ENCODE measurements around the gene SORD.

DNA sequence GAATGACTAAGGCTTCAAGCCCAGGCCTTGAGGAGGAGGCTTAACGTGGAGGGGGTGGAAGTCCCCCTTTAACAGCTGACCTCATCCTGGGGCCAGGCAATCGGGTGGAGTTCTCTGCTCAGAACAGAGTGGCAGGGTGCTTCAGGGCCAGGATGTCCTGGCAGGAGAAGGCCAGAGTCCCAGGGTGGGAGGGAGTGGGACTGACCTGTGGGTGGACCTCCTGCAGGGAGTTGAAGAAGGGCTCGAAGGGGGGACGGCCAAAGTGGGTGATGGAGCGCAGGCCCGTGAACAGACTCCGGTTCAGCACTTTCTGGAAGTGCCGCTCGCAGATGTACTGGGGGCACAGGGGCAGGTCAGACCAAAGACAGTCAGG, 71.3 kb downstream of the SORD start:
- TF ChIP-seq, protein P1, sequence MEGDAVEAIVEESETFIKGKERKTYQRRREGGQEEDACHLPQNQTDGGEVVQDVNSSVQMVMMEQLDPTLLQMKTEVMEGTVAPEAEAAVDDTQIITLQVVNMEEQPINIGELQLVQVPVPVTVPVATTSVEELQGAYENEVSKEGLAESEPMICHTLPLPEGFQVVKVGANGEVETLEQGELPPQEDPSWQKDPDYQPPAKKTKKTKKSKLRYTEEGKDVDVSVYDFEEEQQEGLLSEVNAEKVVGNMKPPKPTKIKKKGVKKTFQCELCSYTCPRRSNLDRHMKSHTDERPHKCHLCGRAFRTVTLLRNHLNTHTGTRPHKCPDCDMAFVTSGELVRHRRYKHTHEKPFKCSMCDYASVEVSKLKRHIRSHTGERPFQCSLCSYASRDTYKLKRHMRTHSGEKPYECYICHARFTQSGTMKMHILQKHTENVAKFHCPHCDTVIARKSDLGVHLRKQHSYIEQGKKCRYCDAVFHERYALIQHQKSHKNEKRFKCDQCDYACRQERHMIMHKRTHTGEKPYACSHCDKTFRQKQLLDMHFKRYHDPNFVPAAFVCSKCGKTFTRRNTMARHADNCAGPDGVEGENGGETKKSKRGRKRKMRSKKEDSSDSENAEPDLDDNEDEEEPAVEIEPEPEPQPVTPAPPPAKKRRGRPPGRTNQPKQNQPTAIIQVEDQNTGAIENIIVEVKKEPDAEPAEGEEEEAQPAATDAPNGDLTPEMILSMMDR (IDR thresholded peaks at IDR 0.05): no peak
- TF ChIP-seq POLR2AphosphoS5 (IDR thresholded peaks at IDR 0.05; ENCODE audit: insufficient read depth in 1 of 2, low read depth in 1 of 2) (no peak), POLR2A (IDR thresholded peaks at IDR 0.05) (no peak)

All from vagina (tissue), 2 donors.